WTC11 (cell line): ENCODE data around the gene CCBE1. TPM values are rescaled to one million over a fixed set of nuclear protein-coding genes. Genes with fewer than 3 reads are reported as not detected.

ENCODE experiments used
- ATAC-seq: fragments of 200-7000 bp; cut with Tn5 transposase; 2 replicates; pipeline ENCODE4 v1.10.0; 2021; ENCODE audit warnings: mild to moderate bottlenecking, moderate library complexity
- CTCF ChIA-PET: fragments of 300-600 bp; sonication (Branson Sonifier 250); formaldehyde crosslinking; loops from one replicate; lab custom pipeline; 2021; ENCODE audit warnings: antibody characterized with exemption; lab: Charles Lee
- POLR2A ChIA-PET: fragments of 350-600 bp; sonication (Branson Sonifier 250); formaldehyde crosslinking; loops from one replicate; lab custom pipeline; 2021; ENCODE audit warnings: antibody characterized with exemption; lab: Charles Lee
- DNase-seq: peaks from one replicate; pipeline ENCODE4 v3.0.0; 2021; ENCODE audit warnings: low spot score
- H3K27ac Mint-ChIP-seq: 2 replicates; pipeline ENCODE4 v1.8.0; 2021; ENCODE audit warnings: mixed read lengths
- H3K27me3 Mint-ChIP-seq: 2 replicates; pipeline ENCODE4 v1.8.0; 2021; ENCODE audit warnings: low read depth, mild to moderate bottlenecking, moderate library complexity, mixed read lengths
- H3K36me3 Mint-ChIP-seq: 2 replicates; pipeline ENCODE4 v1.8.0; 2021; ENCODE audit warnings: mixed read lengths
- H3K4me1 Mint-ChIP-seq: 2 replicates; pipeline ENCODE4 v1.8.0; 2022; ENCODE audit warnings: mixed read lengths
- H3K4me3 Mint-ChIP-seq: 2 replicates; pipeline ENCODE4 v1.8.0; 2021; ENCODE audit warnings: mild to moderate bottlenecking, moderate library complexity, mixed read lengths
- H3K9me3 Mint-ChIP-seq: 2 replicates; pipeline ENCODE4 v1.8.0; 2021; ENCODE audit warnings: mixed read lengths
- GTF2I ChIP-seq: fragments of 250-450 bp; sonication (Bioruptor Pico); conservative IDR thresholded peaks from 2 replicates; pipeline ENCODE4 v1.4.0; 2021; ENCODE audit warnings: mild to moderate bottlenecking
- IRF2 ChIP-seq: sonication (generic); formaldehyde crosslinking; IDR thresholded peaks from 2 replicates; pipeline ENCODE4 v1.8.0; 2022; ENCODE audit warnings: low read depth, missing genetic modification reagents, borderline replicate concordance
- JUN ChIP-seq: sonication (generic); formaldehyde crosslinking; IDR thresholded peaks from 2 replicates; pipeline ENCODE4 v1.8.0; 2023; ENCODE audit warnings: mild to moderate bottlenecking, missing genetic modification reagents
- KAT7 ChIP-seq: sonication (generic); formaldehyde crosslinking; IDR thresholded peaks from 2 replicates; pipeline ENCODE4 v1.8.1; 2023; ENCODE audit warnings: missing genetic modification reagents, mild to moderate bottlenecking, borderline replicate concordance
- MLX ChIP-seq: sonication (generic); formaldehyde crosslinking; IDR thresholded peaks from 2 replicates; pipeline ENCODE4 v1.8.1; 2023; ENCODE audit warnings: mild to moderate bottlenecking, missing genetic modification reagents, moderate library complexity
- NR1H2 ChIP-seq: sonication (generic); formaldehyde crosslinking; IDR thresholded peaks from 2 replicates; pipeline ENCODE4 v1.9.0; 2021; ENCODE audit warnings: mild to moderate bottlenecking, moderate library complexity, missing genetic modification reagents
- RELA ChIP-seq: sonication (generic); formaldehyde crosslinking; IDR thresholded peaks from 2 replicates; pipeline ENCODE4 v1.8.1; 2022; ENCODE audit warnings: missing genetic modification reagents, mild to moderate bottlenecking, borderline replicate concordance
- SP1 ChIP-seq: sonication (generic); formaldehyde crosslinking; conservative IDR thresholded peaks from 2 replicates; pipeline ENCODE4 v1.8.1; 2022; ENCODE audit warnings: missing genetic modification reagents
- TEAD4 ChIP-seq: sonication (generic); formaldehyde crosslinking; IDR thresholded peaks from 2 replicates; pipeline ENCODE4 v1.8.0; 2022; ENCODE audit warnings: mild to moderate bottlenecking, missing genetic modification reagents
- USF2 ChIP-seq: sonication (generic); formaldehyde crosslinking; IDR thresholded peaks from 2 replicates; pipeline ENCODE4 v1.8.1; 2023; ENCODE audit warnings: mild to moderate bottlenecking, missing genetic modification reagents, moderate library complexity
- ZMAT4 ChIP-seq: fragments of 250-450 bp; sonication (Bioruptor Pico); IDR thresholded peaks from 2 replicates; pipeline ENCODE4 v1.9.0; 2021; ENCODE audit warnings: mild to moderate bottlenecking
- ZNF138 ChIP-seq: sonication (generic); formaldehyde crosslinking; conservative IDR thresholded peaks from 2 replicates; pipeline ENCODE4 v1.8.1; 2022; ENCODE audit warnings: mild to moderate bottlenecking, moderate library complexity, missing genetic modification reagents
- ZNF219 ChIP-seq: sonication (generic); formaldehyde crosslinking; IDR thresholded peaks from 2 replicates; pipeline ENCODE4 v1.8.0; 2023; ENCODE audit warnings: missing genetic modification reagents, mild to moderate bottlenecking, borderline replicate concordance
- ZNF281 ChIP-seq: sonication (generic); formaldehyde crosslinking; IDR thresholded peaks from 2 replicates; pipeline ENCODE4 v1.8.0; 2023; ENCODE audit warnings: mild to moderate bottlenecking, missing genetic modification reagents
- ZNF512 ChIP-seq: sonication (generic); formaldehyde crosslinking; IDR thresholded peaks from 2 replicates; pipeline ENCODE4 v1.8.1; 2022; ENCODE audit warnings: missing genetic modification reagents, borderline replicate concordance
- ZNF532 ChIP-seq: fragments of 250-450 bp; sonication (Bioruptor Pico); IDR thresholded peaks from 2 replicates; pipeline ENCODE4 v1.9.0; 2021; ENCODE audit warnings: mild to moderate bottlenecking, borderline replicate concordance
- total RNA-seq: library from RNA; stranded (reverse); gene quantifications from 3 replicates; pipeline ENCODE4 v1.2.3, GENCODE V29; 2021

The CCBE1 gene
- total RNA-seq, 1 experiment from 2014 or later: 9.7 TPM

- ChIA-PET POLR2A (no interaction called here), CTCF (no interaction called here)
- no peak for ATAC-seq
- Mint-ChIP-seq H3K4me3 (no peak overlapping the region), H3K9me3 (no peaks in the 10 kb centered on the region)
- no peak for TF ChIP-seq GTF2I (CRISPR knock-in tag)
- TF ChIP-seq, all 79 proteins: peak for 0
- H3K27me3 Mint-ChIP-seq: no peaks in the 10 kb centered on the region
- peaks cover 18% of the 10 kb centered on the region for H3K4me1 Mint-ChIP-seq
- no peaks in the 10 kb centered on the region for H3K36me3 Mint-ChIP-seq
- no peak overlapping the region for H3K27ac Mint-ChIP-seq
- DNase-seq: no peak
Measured at GRCh38 chr18:59564561-59564960, 132.7 kb downstream of the CCBE1 start.

GRCh38 chr18:59563176-59563785 lies 133.9 kb downstream of the CCBE1 start:
- POLR2A ChIA-PET: no interaction called here
- H3K27me3 Mint-ChIP-seq: no peaks in the 10 kb centered on the region
- CTCF ChIA-PET: no interaction called here
- no peaks in the 10 kb centered on the region for H3K36me3 Mint-ChIP-seq
- no peak for DNase-seq
- H3K27ac Mint-ChIP-seq: no peak overlapping the region
- H3K9me3 Mint-ChIP-seq: peaks cover 2% of the 10 kb centered on the region; the same call in 1 of the 2 replicates
- H3K4me1 Mint-ChIP-seq: peaks cover 18% of the 10 kb centered on the region
- no peak for ATAC-seq
- TF ChIP-seq ZMAT4 (CRISPR knock-in tag): no peak
- no peak for TF ChIP-seq ZNF281
- no peak for TF ChIP-seq USF2 (CRISPR knock-in tag)
- no peak for TF ChIP-seq ZNF219
- no peak for TF ChIP-seq RELA (CRISPR knock-in tag)
- TF ChIP-seq ZNF512: no peak
- no peak for TF ChIP-seq MLX
- TF ChIP-seq ZNF138 (CRISPR knock-in tag): no peak
- TF ChIP-seq ZNF532 (CRISPR knock-in tag): no peak
- no peak for TF ChIP-seq IRF2
- no peak for TF ChIP-seq TEAD4
- TF ChIP-seq NR1H2 (CRISPR knock-in tag): no peak
- TF ChIP-seq GTF2I (CRISPR knock-in tag): no peak
- TF ChIP-seq JUN (CRISPR knock-in tag): no peak
- no peak for TF ChIP-seq KAT7 (CRISPR knock-in tag)
- no peak for TF ChIP-seq SP1 (CRISPR knock-in tag)
- TF ChIP-seq, all 79 proteins: peak for 0
- no peak overlapping the region for H3K4me3 Mint-ChIP-seq
